Coronary artery (tissue), 2 donors: ENCODE measurements around the gene TMEM184C.

Source experiments
- DNase-seq: peaks from one replicate; pipeline ENCODE4 v3.0.0-alpha.2; 2017; ENCODE audit warnings: low spot score
- H3K27ac ChIP-seq, 2 donors: fragments of 200-600 bp; sonication (generic); one replicate each; pipeline ENCODE4 v1.5.1; 2016 to 2019
- H3K4me3 ChIP-seq: fragments of 200-600 bp; sonication (generic); 2 replicates; pipeline ENCODE4 v1.5.1; 2016; ENCODE audit warnings: mild to moderate bottlenecking, moderate library complexity
- TF ChIP-seq, protein P1 (sequence below): fragments of 200-600 bp; sonication (generic); IDR thresholded peaks from one replicate; pipeline ENCODE4 v1.5.1; 2019; ENCODE audit warnings: antibody characterized with exemption

The TMEM184C gene

DNA sequence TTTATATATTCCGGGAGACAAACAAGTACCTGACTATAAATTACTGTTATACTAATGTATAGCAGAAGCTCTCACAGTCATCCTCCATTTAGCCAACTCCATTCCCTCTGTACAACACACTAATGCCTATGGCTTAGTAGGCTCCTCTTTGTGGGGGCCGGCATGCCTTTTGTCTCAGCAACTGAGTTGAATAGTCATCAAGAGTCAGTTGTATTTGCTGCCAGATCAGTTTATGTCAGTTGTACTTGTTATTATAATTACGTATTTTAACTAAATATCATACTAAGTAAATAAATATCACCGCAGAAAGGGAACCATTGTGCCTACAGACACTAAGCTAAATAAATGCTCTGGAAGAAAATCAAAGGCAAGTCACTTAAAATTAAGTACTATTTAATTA lies 56.9 kb downstream of the TMEM184C start:
- H3K4me3 ChIP-seq = no peak overlapping the region
- no peak overlapping the region for H3K27ac ChIP-seq
- TF ChIP-seq, protein P1, sequence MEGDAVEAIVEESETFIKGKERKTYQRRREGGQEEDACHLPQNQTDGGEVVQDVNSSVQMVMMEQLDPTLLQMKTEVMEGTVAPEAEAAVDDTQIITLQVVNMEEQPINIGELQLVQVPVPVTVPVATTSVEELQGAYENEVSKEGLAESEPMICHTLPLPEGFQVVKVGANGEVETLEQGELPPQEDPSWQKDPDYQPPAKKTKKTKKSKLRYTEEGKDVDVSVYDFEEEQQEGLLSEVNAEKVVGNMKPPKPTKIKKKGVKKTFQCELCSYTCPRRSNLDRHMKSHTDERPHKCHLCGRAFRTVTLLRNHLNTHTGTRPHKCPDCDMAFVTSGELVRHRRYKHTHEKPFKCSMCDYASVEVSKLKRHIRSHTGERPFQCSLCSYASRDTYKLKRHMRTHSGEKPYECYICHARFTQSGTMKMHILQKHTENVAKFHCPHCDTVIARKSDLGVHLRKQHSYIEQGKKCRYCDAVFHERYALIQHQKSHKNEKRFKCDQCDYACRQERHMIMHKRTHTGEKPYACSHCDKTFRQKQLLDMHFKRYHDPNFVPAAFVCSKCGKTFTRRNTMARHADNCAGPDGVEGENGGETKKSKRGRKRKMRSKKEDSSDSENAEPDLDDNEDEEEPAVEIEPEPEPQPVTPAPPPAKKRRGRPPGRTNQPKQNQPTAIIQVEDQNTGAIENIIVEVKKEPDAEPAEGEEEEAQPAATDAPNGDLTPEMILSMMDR = no peak
- DNase-seq = no peak

DNA sequence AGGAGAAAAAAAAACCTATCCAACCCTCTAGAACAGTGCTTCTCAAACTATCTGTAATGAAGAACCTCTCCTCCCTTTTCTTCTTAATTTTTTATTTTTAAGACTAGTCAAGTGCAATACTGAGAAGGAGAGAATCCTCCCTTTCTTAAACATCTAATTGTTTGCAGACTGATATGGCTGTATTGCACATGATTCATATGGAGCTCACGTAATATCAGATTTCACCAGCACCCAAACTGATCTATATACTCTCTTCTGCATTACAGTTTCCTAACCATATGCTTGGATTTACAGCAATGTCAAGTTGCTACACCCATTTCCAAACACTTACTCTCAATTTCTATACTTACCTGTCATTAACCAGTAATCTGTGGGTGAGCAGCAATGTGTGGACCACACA lies 57.3 kb downstream of the TMEM184C start:
- Histone ChIP-seq H3K27ac (no peak overlapping the region), H3K4me3 (no peak overlapping the region)
- no peak for DNase-seq
- TF ChIP-seq, protein P1 = no peak

DNA sequence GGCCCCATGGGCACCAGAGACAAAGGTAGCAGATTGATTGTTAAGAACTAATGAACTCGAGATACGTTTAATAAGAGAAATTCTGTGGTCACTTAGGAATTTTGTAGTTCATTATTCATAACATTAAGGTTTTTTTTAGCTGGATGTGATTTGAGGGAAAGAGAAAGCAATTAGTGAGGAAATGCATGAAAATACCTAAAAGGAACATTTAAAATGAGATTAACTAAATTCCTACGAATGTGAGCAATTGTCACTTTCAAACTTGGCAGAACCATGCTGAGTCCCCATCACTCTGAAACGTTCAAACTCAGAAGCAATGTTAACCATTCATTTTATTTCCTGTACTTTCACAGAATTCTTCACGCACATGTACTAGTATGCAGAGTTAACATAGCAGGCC lies 60.9 kb downstream of the TMEM184C start:
- Histone ChIP-seq H3K27ac (no peak overlapping the region), H3K4me3 (no peak overlapping the region)
- TF ChIP-seq, protein P1 = no peak
- DNase-seq = no peak

DNA sequence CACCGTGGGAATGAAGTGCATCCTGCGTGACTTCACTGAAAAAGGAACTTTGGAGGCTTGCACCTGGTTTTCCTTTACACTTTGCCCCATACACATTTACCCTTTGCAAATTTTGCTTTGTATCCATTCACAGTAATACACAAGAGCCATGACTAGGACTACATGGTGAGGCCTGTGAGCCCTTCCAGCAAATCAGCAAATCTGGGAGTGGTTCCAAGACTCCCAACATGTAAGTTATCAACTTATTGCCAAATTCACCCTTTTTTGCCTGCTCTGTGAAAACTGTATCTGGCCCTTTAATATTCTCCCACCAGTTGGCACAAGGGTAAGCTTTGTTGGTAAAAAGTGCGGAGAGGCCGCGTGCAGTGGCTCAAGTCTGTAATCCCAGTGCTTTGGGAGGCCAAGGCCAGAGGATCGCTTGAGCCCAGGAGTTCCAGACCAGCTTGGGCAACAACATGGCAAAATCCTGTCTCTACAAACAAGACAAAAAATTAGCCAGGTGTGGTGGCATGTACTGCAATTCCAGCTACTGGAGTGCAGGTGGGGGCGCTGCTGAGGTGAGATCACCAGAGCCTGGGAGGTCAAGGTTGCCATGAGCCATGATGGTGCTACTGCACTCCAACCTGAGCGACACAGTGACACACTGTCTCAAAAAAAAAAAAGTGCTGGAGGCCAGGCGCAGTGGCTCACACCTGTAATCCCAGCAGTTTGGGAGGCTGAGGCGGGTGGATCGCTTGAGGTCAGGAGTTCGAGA lies 61.8 kb downstream of the TMEM184C start:
- DNase-seq = no peak
- TF ChIP-seq, protein P1 = no peak
- Histone ChIP-seq H3K4me3 (no peak overlapping the region), H3K27ac (no peak overlapping the region)

DNA sequence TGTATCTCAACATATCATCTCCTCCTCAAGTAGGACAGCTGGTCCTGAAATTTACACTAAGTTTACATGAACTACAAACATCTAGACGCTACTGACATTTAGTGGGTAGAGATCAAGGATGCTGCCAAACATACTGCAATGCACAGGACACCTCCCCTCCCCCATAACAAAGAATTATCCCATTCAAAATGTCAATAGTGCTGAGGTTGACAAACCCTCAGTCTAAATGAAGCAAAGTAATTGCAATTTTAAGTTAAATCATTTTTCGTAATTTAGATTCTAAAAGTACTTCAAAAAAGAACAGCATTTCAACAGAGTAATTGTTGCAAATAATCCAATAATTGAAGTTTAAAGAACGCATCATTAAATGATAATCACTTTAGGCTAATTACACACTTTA lies 65.6 kb downstream of the TMEM184C start:
- no peak for DNase-seq
- Histone ChIP-seq H3K4me3 (peak overlapping the region; percentile 91), H3K27ac (peak overlapping the region in 1 of 2 donors; percentile 33)
- TF ChIP-seq, protein P1 = no peak

DNA sequence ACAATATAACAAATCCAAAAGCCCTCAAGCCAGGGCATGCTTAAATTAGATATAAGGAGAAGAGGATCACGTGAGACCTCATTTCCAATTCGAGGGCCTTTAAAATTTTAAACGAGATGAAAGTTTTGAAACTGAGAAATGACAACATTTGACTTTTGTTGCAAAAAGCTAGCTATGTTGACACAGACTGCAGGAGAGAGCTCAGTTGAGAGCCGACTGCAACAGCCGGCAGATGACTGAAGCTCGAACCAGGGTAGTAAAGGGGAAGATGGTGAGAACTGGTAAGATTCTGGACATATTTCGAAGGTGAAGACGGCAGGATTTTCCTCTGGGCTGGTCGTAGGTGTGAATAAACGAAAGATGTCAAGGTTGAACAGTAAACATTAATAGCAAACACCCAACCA lies 66.0 kb downstream of the TMEM184C start:
- peak; percentile 75 for DNase-seq
- TF ChIP-seq, protein P1 = no peak
- H3K4me3 ChIP-seq = peak overlapping the region; percentile 91
- peak overlapping the region; percentile 33 to 83 for H3K27ac ChIP-seq
